ENCODE results near the gene HAPLN1.

The HAPLN1 gene

DNA sequence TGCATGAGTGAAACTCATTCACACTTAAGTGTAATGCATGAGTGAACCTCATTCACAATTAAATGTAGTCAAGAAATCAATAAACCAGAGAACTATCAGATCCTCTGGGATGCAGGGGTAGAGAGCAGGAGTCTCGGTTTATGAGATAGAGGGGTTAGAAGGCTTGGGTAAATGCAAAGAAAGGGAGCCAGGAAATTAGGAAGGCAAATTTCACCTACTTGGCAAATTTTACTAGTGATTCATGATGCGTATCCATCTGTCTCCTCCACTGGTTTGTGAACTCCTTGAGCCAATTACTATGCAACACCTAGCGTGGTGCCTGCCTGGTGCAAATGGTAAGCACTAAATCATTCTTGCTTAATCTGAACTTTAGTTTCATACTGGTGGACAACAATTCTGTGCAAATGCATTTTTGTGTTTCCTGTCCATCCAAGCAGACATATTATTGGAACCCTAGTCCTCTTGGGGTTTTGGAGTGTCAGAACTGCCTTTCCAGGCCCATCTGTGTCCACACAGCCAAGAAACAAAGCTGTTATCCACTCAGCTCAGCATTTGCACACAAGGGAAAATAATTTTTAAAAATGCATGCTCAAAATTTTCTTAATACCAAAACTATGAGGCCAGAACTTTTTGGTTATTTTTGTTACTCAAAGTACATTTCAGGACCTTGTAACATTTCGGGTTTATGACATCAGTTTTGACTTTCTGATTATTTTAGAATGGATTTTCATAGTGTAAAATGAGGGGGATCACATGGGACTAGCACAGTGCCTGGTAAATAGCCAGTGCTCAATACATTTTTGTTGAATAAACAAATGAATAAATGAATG lies 5.2 kb downstream of the HAPLN1 start:
- DNase-seq, result no peak

DNA sequence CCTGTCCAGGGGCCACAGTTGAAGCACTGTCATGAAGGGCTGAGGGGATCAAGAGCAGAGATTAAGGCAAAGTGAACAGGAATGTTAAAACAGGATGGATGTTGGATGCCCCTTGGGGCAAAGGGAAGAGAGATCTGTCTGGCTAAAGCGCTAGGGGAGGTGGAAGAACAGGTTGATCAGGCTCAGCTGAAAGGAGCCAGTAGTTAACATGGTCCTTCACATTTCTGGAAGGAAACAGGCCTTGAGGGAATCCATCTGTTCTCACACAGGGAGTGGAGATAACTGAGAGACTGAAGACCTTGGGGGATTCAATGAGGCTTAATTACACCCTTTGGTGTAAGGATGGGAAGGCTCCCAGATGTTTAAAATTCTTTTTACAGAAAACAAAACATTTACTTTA lies 5.8 kb downstream of the HAPLN1 start:
- no peak for DNase-seq

DNA sequence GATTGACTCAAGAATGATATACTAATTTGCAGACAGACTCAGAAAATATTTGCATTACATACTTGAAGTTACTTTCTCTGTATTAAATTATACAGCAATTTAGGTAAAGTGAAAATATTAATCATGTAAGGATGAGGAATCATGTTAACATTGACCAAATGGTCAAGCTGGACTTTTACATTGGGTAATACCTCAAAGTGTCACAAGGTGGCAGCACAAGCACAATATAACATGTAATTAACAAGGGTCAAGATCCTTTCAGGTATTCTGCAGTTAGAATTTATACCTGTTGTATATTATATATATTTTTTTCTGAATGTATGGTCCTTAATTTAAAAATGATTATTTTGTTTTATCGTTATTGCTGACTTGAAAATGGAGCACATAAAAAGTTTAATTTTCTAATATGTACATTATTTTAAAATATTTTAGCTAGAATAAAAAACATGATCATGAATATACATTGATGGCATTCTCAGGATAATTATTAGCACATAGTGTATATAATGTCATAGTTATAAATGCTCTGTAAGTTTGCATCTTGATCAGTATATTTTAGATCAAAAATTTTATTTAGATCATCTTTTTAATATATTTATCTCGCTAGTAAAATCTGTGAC lies 8.6 kb downstream of the HAPLN1 start:
- DNase-seq, result no peak

DNA sequence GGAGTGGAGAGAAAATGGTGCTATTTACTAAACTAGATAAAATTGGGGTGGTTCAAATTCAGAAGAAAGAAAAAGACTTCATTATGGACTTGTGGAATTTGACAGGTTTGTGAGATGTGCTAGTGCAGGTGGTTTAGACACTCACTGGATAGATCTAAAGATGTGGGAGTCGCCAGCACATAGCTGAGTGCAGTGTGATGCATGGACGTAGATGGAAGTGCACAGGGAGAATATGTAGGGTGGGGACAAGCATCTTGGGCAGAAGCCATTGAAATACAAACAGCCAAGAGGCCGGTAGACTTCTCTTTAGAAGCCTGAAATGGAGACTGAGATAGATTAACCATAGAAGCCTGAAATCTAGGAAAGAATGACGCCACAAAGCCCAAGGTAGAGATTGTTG lies 10.7 kb downstream of the HAPLN1 start:
- DNase-seq, result no peak

DNA sequence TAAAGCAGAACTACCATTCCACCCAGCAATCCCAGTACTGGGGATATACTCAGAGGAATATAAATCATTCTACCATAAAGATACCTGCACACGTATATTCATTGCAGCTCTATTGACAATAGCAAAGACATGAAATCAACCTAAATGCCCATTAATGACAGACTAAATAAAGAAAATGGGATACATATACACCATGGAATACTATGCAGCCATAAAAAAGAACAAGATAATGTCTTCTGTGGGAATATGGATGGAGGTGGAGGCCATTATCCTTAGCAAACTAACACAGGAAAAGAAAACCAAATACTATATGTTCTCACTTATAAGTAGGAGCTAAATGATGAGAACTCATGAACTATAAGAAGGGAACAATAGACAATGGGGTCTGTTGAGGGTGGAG lies 12.5 kb downstream of the HAPLN1 start:
- DNase-seq, result no peak

DNA sequence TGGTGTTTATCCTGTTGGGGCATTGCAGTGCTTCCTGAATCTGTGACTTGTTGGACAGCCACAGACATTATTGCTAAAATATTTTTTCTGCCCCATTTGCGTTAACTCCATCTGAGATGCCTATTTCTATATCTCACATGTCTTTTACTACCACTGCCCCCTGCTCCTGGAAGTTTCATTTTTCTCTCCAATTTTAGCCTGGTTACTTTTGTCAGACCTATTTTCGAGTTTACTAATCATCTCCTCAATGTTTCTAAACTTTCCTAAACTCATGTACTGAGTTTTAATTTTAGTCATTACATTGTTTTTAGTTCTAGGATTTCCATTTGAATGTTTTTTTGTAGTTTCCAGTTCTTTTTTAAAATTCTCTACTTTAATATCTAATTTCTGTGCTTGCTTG lies 17.6 kb downstream of the HAPLN1 start:
- no peak for DNase-seq

DNA sequence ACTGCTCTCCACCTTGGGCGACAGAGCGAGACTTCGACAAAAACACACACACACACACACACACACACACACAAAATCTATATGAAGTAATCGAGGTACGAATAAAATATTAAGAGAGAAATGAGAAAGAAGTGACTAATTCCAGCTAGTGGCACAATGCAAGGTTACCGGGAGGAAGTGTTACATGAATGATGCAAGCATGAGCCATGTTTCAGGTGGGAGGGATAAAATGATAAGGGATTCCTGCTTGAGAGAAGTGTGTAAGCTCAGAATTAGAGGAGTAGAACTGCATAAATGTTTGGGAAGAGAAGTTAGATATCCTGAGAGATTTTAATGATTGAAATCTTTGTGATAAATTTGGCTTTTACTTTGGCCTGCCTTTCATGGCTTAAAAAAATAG lies 18.8 kb downstream of the HAPLN1 start:
- DNase-seq, result no peak

DNA sequence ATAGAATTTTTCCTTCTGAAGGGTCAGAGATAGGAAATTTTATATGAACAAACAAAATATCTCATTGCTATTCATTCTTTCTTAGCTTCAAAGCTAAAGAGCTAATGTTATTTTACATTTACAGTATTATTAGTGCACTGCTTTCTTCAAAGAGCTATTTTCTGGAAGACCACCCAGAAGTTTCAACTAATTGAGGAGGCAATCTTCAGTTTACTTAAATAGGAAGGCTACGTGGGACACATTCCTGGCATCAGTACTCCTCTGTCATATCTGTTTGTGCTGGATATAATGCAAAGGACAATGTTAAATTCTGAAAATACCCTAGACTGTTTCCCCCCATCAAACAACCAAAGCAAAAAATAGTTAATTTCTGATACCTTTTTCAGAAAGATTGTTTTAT lies 30.8 kb downstream of the HAPLN1 start:
- DNase-seq, result no peak

DNA sequence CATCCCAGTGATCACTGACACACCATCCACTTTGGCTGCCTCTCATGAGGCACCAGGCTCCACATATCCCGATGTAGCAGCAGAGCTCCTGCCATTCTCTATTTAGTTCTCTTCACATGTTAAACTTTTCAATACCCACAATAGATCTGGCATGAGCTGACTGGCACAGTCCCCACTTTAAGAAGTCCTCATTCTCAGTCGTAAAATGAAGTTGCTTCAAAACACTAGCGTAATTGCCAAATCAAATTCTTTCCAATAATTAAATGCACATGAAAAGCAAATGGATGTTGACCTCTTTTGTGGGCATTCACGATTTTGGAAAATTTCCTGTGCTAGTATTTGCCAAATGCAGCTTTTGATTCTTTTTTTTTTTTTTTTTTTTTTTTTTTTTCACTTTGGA lies 32.4 kb downstream of the HAPLN1 start:
- no peak for DNase-seq

DNA sequence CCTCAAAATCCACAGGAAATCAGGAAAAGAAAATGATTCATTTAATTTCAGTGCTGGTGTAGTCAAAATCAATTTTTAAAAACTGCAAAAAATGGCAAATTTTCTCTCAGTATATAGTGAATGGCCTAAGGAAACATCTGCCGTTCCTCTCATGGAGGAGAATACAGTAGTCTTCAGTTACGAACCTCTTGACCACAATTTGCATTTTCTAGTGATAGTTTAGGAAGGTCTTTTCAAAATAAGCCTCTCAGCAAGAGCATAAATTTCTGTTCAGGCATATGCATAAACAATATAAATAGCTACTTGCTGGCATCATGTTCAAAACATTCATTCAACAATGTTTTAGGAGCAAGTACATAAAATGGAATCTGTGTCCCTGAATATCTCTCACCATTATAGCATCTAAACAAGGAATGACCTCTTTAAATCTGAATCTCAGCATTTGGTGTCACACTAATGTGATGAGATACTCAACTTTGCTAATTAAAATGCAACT lies 33.5 kb downstream of the HAPLN1 start:
- DNase-seq, result no peak

DNA sequence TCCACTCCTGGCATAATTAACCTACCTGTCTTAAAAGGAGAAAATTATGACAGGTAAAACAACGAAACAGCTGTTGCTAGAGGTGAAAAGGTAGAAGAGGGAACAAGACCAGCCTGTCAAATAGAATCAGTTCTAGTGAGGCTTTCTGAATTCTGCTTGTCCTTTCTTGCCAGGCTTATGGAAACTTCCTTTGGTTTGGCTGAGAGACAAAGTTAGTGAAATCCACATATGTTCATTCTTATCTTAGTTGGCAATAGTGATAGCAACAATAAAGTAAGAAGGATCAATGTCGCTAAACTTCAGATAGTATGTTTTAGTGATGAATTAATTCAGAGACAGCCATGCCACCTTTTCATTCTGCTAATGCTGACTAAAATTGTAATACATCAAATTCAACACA lies 34.4 kb downstream of the HAPLN1 start:
- DNase-seq, result no peak

DNA sequence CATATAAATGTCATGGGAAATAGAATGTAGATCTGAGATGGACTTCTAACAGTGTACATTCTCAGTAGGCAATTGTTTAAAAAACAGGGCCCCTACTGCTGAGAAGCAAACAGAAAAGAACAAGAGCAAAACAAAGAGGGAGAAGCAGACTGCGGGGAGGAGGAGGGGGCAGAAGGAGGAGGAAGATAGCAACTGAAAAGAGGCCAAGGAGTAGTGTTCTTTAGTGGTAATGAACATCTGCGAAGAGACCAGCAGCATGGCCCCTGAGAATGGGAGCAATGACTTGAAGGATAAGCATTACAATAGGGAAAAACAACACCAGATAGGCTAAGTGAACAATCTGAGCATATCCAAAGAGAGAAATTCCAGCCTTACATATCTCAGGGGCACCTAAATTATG lies 36.8 kb downstream of the HAPLN1 start:
- no peak for DNase-seq

DNA sequence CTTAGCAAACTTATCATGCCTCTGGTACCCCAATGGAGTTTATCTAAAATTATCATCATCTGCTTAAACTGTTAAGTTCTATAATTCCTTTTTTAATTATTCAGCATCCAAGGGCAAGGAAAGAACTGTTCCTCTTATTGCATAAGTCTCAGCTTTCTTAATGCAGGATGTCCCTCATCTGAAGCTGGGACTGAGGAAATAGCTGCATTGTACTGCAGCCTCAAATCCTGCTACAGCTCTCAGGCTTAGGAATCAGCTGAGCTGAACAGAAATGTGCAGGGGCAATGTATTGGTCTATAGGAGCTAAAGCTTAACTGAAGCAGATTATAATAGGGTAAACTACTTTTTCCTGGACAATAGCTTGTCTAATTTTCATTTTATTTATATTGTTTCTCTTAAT lies 48.0 kb downstream of the HAPLN1 start:
- DNase-seq, result no peak

DNA sequence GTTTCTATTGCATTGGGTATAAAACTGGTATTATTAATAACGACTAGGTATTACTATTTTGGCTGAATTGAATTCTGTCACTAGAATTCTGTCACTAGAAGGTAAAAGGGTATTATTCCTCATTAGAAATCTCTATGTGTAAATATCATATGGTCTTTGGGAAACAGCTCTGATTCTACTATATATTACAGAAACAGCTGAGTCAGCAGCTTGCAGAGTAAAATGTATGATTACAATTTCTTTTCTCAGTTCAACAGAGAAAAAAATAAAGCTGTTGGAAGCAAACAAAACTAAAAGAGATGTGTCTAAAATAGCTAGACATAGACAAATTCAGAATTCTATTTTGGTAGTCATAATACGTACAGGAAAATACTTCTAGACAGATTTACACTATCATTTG lies 48.5 kb downstream of the HAPLN1 start:
- no peak for DNase-seq

DNA sequence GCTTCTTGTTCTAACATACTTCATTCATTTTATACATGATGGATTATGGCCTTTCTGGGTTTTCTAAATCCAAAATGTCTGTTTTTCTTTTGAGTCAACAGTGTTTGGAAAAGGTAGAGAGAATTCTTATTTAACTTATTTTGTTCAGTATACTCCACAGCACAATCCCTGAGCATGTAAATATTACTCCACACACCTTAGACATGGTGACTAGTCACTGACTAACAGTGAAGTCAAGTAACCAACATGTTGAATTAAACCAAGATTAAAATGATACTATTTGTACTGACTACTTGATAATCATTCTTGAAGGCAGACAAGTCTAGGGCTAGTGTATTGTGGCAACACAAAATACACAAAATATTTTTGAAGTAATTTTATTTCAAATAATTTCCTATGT lies 55.0 kb downstream of the HAPLN1 start:
- DNase-seq, result no peak

DNA sequence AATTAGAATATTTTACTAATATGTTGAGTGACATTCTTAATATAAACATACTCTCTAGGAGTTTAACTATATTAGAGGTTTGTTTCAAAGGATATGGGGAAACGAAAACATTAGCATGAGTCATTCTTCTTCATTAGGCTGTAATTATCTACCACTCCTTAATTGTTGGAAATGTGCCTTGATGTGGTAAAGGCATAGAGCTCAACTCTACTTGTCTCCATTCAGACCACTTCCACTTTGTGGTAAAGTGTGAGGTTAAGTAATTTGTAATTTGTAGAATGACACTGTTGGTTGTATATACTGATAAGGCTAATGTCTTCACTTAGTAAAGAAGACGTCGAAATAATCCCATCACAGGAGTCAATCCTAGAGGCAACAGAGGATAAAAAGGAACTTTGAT lies 58.1 kb downstream of the HAPLN1 start:
- no peak for DNase-seq

DNA sequence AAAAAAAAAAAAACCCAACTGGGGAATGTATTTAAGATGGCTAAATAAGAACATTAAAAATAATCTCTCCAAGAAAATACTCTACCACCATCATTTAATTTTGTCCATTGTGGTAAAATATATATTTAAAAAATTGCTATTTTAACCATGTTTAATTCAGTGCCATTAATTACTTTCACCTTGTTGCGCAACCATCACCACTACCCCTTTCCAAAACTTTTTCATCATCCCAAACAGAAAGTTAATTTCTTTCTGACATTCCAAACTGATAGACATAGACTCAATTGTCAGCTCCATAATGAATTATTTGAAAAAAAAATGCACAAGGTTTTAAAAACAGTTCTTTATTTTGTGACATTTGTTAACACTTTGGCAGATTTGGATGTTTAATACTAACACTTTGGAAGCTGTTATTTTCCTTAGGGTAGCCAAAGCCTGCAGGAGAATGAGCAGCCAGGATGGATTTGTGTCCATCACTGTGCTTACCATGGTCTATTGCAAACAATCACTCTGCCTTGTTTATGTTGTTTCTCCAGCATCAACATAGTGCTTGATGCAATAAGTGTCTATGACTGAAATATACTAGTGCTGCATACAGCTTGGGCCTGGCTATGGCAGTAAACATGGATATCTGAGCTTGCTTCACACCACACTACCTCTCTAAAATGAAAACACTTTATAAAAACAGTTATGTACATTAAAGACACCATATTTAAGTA lies 62.7 kb downstream of the HAPLN1 start:
- DNase-seq, result no peak

DNA sequence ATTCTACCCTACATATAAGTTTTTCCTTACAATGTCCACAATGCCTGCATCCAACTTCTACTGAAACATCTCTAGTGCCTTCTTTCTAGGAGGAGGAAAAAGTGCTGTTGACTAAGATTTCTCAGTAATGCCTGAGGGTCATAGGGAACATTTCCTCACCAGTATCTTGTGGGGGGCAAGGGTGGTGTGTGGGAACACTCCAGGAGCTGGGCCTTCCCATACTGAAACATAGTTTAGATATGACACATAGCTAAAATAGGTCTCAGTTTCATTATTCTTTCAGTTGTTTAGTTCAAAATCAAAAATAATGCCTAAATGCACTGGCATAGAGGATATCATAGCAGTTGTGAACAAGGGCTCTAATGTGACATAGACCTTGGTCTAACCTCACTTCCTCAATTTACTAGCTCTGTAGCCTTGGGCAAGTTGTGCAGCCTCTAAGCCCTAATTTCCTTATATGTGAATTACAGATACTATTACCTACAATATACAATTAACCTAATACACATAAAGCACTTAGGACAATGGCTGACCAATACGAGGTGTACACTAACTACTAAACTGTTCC lies 66.1 kb downstream of the HAPLN1 start:
- no peak for DNase-seq

DNA sequence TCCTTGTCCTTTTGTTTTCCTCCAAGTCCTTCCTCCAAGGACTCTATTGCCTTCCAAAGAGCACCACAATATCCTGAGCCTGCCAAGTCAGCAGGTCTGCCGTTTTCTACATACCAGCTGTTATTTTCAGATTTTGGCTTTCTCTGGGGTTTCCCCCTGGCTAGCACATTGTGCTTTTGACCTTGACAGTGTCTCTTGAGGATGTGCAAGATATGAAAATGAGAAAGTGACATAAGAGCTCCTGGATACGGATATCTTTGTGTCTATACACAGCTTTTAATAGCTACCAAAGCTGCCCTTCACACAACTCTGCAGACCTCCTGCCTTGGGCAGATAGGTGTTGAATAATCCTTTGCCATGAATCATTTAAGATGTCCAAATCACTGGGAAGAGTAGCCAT lies 67.0 kb downstream of the HAPLN1 start:
- DNase-seq, result no peak

DNA sequence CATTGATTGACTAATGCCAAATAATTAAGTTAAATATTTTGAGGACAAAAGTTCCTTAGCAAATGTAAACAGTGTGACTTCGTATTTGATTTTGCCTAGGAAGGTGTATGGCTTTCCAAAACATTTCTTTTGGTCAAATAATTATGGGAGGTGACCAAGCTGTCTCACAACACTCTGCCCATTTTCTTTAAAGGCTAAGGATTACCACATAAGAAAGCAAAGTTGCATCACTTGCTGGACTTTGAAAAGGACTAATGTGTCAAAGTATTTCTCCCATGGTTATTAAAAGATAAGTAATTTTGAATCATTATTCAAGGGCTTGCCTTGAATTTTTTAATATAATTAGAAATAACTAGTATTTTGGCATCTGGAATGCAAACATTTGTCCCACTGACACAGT lies 74.7 kb downstream of the HAPLN1 start:
- DNase-seq, result no peak

DNA sequence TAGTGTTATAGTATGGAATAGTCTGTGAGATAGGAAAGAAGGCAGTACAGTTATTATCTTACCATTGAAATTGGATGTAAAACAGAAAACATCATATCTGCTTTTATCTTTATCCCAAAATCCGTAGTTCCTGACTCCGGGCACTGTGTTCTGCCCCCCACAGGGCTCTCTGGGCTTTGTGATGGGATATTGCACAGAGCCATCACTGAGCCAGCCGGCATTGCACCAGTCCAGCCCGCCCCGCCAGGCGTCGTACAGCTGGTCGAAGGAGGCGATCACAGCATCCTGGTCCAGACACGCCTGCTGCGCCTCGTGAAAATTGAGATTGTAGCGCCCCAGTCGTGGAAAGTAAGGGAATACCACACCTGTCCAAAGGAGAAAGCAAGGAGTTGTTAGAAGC lies 76.4 kb downstream of the HAPLN1 start:
- DNase-seq, result no peak

DNA sequence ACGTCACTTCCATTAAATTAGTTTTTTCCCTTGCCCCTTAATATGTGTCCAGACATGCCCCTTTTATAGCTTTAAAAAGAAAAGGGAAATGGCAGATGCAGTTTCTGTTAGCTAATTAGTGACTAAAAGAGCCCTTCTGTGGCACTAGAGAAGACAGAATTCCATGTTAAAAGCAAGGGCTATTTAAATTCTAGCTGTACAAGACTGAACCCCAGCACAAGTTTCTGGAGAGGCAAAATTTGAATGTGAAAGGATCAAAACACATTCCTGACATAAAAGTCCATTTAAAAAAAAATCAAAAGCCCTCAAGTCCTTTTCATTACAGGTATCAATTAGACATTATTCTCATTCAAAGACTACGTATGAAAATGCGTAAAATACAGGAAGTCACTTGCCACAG lies 78.7 kb downstream of the HAPLN1 start:
- DNase-seq, result no peak

DNA sequence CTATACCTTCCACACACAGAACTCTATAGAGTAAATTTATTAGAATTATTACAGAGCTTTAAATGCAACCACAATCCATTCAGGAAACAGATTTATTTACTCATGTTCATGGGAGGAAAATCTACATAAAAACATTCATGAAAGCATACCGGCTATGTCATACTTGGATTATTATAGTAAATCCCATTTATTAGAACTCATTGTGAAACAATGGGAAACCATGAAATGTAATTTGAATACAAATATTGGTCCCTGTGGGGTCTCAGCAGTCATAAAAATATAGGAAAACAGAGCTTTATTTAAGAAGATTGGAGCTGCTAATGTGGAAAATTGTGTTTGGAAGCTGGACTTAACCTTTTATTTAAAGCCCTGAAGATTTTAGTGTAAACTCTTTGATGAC lies 80.7 kb downstream of the HAPLN1 start:
- DNase-seq, result no peak

DNA sequence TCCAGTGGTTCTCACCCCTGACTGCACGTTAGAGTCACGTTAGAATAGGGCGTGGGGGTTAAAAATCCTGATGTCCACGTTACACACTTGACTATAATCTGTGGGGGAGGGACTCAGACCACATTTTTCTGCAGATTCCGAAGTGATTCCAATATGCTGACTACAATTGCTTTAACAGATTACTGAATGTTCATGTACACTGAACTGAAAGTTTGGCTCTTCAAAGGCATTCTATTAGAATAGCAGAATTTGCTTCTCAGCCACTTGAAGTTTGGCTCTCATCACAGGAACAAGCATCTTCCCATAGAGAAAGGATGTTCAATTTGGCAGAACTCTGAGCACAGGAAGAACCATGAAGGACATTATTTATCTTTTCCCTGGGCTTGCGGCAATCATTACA lies 84.5 kb downstream of the HAPLN1 start:
- DNase-seq, result no peak

Data from NCI-H1417 treated with DMSO at 0.1 percent for 48 hours (cell line).